ENCODE results near the gene TAOK3. TPM values are rescaled to one million over a fixed set of nuclear protein-coding genes. Genes with fewer than 3 reads are reported as not detected.

The TAOK3 gene
- total RNA-seq, 4 donors from 2014 or later: 48.8 to 78.0 (median 54.7) TPM

DNA sequence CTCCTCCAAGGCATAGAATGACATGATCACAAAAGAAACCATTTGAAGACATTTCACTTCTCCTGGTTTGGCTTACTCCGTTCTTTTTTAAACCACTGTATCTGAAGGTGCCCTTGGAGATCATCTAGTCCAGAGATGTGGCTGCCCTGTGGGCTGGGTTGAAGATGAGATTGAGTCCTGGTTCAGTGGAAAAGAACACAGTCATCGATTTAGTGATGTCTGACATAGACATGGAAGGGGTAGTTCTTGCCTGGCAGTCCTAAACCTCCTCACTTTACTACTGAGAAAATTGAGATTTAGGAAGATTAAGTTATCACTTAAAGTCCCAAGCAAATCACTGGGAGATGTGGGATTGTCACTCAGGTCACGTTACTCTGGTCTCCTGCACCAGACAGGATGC, 271.7 kb downstream of the TAOK3 start:
- TF ChIP-seq, protein P1, sequence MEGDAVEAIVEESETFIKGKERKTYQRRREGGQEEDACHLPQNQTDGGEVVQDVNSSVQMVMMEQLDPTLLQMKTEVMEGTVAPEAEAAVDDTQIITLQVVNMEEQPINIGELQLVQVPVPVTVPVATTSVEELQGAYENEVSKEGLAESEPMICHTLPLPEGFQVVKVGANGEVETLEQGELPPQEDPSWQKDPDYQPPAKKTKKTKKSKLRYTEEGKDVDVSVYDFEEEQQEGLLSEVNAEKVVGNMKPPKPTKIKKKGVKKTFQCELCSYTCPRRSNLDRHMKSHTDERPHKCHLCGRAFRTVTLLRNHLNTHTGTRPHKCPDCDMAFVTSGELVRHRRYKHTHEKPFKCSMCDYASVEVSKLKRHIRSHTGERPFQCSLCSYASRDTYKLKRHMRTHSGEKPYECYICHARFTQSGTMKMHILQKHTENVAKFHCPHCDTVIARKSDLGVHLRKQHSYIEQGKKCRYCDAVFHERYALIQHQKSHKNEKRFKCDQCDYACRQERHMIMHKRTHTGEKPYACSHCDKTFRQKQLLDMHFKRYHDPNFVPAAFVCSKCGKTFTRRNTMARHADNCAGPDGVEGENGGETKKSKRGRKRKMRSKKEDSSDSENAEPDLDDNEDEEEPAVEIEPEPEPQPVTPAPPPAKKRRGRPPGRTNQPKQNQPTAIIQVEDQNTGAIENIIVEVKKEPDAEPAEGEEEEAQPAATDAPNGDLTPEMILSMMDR (IDR thresholded peaks at IDR 0.05; ENCODE audit: low read depth): no peak

Other genes starting within 250 kb of the TAOK3 start
- 100 to 1,000 TPM; 207 to 336 (median 255) TPM for gene PEBP1, start 236.8 kb downstream of the TAOK3 start, total RNA-seq
- 10 to 100 TPM; 23.6 to 46.0 (median 38.3) TPM for gene SUDS3, start 3.6 kb upstream of the TAOK3 start, total RNA-seq

Data from subcutaneous adipose tissue (tissue), 4 donors.